Renal pelvis (tissue), 4 donors: ENCODE measurements around the gene BTAF1. TPM values are rescaled to one million over a fixed set of nuclear protein-coding genes. Genes with fewer than 3 reads are reported as not detected.

ENCODE experiments used
- DNase-seq: peaks from one replicate; pipeline ENCODE4 v3.0.0-alpha.2; 2013
- polyA plus RNA-seq, 3 donors: library from polyadenylated mRNA; unstranded; fragments of 120-200 nt; gene quantifications; one replicate each; pipeline ENCODE4 v1.2.1, GENCODE V29; 2013; ENCODE audit not compliant: insufficient read length in 3 of 3

The BTAF1 gene
- polyA plus RNA-seq, 3 donors = 45.5 to 52.4 (median 46.2) TPM

DNA sequence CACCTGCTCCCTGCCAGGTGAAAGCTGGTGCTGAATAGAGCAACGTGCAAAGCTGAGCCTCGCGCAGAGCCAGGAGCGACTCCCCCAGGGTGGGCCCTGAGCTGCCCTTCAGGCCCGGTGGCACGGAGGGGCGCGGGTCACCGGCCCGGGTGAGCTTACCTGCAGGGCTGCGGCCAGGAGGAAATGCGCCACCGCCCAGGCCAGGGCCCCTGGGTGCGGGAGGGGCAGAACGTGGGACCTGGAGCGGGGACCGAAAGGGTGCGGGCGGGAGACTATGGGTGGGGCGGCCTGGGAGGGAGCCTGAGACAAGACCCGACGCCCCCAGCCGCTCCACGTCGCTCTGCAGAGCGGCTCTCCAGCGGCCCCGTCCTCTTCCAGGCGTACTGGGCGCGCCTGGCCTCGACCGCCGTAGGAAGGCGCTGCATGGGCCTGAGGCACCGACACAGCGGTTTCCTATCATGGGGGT is 122.1 kb downstream of the BTAF1 start:
- DNase-seq = no peak

DNA sequence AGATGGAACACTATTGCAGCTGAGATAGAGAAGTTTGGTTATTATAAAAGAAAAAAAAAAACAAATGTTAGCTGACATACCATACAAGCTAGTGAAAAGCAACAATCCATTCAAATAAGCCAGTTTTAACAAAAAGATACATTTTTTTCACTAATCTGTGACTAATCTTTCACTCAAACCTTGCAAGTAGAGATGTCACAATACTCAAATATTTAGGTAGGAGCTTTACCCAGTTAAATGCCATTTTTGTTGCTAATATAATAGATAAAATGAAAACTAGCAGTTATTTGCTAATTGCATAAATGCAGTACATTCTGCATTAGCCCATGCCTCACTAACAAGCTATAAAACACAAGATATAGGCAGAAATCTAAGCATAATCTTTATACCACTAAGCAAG is 123.6 kb downstream of the BTAF1 start:
- DNase-seq = no peak

DNA sequence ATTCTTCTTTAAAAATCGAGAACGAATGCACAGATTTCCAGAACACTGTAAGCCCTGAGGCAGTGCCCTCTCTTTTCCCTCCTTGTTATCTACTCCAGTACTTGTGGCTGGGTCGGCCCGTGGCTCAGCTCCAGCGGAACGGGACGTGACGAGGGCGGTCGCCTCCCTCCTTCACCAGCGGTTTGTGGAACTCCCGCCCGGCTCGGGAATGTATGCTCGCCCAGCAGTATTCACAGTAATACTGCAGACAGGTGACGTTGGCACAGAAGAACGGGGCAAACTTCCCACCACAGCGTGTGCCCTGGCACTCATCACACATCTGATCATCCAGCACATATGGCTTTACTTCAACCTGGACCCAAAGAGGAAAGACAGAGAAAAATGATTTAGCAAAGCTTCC is 128.5 kb downstream of the BTAF1 start:
- no peak for DNase-seq

DNA sequence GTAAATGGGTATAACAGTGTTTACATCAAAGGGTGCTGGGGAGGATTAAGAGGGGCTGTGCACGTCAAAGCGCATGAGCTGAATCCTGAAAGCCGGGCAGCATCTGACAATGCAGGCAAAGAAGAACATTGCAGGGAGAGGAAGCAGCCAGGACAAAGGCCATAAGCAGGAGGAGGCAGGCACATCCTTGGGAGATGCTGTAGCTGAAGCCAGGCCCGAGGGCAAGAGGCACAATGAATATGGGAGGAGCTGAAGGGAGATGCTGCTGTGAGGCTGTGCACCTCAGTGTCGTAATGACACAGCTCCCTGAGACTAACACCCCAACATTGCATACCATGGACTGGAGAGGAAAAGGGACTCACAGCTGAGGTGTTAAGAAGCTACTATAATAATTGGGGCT is 129.2 kb downstream of the BTAF1 start:
- no peak for DNase-seq

DNA sequence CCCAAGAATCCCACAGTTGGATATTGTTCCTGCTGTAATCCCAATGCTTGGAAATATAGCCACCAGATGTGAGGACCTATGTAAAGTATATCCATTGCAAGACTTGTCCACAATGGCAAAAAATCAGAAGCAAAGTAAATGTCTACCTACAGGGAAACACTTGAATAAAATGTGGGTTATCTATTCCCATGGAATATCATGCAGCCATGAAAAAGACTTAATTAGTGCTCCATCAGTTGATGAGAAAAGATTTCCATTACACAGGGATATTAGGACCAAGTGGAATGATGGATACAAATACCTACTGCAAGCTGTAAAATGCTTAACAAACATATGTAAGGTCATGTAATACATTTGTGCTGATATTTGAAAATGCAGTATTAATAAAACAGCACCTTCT is 131.2 kb downstream of the BTAF1 start:
- no peak for DNase-seq

DNA sequence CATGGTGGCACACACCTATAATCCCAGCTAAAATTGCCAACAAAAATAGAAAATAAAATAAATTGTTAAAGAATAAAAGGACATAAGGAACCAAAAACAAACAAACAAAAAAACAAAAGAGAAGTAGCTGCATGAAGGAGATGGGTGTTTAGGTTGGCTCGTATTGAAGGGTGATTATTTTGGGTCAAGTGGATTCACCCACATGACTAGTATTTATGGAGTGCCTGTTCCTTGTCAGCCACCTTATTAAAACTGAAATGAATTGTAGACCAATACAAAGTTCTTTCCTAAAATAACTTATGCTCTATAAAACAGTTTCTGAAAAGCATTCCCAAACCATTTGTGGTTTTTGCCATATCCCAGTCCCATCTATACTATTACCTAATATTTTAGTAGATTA is 138.7 kb downstream of the BTAF1 start:
- no peak for DNase-seq

DNA sequence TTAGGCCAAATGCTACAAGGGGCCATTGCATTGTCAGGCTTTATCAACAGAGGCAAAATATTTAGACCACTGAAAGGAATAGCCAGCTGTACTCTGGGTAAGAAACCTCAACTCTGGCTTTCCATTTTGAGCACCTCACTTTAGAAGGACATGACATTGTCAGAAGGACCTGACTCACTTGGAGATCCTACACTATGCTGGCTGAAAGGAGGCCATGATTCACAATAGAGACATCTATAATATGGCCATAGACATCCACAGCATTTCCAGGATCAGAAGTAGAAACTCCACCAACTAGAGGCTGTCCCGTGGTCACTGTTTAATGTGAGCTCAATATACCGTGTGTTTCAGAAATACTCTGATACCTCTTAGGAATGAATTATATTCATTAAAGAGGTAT is 140.9 kb downstream of the BTAF1 start:
- DNase-seq = no peak

DNA sequence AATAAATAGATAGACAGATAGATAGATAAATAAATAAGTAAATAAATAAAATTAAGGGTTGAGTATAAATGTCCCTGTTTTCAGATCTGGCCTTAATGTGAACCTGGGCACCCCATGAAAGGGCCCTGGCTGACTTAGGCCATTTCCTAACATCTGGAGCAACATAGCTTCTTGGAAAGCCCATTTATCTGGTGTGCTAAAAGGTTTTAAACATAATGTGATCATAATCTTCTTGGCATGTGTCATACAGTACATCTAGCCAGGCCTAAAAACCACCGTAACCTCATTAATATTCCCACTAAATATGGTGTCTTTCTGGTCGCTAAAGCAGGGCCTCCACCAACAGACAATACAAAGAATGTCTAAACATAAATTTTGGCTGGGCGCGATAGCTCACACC is 142.8 kb downstream of the BTAF1 start:
- no peak for DNase-seq

DNA sequence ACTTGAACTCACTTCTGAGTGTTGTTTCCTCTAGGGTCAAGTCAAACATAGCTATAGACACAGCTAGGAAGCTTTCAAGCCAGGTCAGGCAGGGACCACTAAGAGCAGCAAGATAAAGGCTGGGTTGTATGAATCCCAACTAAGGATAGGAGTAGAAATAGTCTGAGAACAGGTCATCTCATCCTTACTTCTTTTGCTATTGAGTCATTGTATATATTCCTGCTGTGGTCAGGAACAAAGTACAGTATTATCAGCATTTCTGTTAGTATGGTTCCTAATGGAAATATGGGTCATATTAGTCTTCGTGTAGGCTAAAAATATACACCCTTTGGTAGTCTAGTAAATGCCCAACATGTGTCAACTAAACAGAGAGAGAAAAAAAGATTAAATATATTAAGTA is 145.3 kb downstream of the BTAF1 start:
- no peak for DNase-seq

DNA sequence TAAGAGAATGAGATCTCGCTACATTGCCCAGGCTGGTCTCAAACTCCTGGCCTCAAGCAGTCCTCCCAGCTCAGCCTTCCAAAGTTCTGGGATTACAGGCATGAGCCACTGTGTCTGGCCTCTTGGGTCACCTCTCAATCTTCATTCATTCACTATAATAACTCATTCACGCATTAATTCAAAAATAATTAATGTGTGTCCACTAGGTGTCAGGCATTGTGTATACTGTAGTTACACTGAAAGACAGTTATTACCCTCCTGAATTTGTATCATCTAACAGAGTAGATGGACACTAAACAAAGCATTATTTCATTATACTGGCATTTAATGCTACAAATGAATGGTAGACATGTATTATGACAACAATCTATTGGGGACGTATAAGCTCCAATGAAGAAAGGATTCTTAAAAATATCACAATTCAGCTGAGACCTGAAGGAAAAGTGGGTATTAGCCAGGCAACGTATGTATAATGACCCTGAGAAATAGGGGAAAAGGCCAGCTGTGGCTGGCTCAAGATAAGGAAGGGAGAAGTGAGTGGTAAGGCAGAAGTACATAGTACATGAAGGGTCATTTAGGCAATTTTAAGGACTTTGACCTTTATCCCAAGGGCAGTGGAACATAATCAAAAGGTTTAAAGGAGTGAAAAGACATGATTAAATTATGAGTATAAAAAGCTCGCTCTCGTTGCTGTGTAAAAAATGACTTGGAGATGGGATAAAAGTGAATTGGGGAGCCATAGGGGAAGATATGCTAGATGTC is 150.7 kb downstream of the BTAF1 start:
- DNase-seq = no peak

DNA sequence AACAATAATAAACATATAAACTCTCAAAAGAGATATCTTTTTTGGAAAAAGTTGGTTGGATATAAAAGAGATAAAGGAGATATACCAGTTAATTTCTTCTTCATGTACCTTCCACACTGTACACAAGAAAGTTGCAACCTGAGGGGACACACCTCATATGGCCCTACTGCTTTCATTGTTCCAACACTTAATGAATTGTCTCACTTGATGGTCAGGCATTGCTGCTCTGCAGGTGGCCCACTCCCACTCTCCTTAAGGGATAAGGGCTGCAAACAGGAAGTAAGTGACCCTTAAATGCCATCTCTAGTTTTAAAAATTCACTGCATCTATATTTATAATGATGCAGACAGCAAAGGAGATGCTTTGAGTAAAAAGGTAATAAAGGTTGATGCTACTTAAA is 152.3 kb downstream of the BTAF1 start:
- DNase-seq = no peak

DNA sequence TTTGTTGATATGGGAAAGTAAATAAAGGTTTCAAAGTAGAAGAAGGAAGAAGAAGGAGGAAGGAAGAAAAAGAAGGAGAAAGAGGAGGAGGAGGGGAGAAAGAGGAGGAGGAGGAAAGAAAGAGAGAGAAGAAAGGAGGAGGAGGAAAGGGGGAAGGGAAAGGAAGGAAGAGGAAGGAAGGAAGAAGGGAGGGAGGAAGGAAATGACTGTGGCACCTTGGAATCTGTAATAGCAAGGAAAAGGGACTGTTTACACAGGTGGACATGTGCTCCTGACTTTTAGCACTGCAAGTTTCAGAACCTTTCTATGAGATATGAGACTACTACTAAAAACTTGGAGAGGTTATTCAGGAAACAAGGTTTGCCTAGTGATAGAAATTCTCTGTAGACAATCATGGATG is 153.2 kb downstream of the BTAF1 start:
- DNase-seq = no peak

DNA sequence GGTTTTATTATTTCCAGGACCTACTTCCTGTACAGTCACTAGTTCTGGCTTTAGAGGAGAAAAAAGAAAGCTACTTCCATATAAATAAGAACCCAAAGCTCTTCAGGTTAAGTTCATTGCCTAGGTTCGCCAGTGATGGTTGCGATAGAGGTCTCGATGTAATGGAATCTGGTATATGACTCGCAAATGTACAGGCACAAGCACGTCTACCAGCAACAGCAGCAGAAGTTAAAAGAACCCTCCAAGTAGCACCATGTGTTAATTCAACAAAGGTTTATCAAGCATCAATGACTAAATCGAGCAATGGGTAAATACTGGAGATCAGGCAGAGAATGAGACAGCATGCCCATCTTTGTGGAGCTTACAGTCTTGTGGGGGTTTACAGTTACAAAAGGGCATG is 155.4 kb downstream of the BTAF1 start:
- no peak for DNase-seq

Other genes starting within 250 kb of the BTAF1 start
- 10 to 100 TPM; 51.1 to 61.3 (median 60.1) TPM for gene TNKS2, start 125.3 kb upstream of the BTAF1 start, polyA plus RNA-seq
- gene FGFBP3, start 14.3 kb upstream of the BTAF1 start, polyA plus RNA-seq = 1 to 10 TPM; 3.4 to 4.2 (median 3.6) TPM